HG03571 (cell line): ENCODE results near the gene KIF6.

Experiments
- ATAC-seq: cut with Tn5 transposase; IDR thresholded peaks from one replicate; pipeline ENCODE4 v1.9.1; 2021; ENCODE audit not compliant: unreplicated experiment

KIF6 gene

DNA sequence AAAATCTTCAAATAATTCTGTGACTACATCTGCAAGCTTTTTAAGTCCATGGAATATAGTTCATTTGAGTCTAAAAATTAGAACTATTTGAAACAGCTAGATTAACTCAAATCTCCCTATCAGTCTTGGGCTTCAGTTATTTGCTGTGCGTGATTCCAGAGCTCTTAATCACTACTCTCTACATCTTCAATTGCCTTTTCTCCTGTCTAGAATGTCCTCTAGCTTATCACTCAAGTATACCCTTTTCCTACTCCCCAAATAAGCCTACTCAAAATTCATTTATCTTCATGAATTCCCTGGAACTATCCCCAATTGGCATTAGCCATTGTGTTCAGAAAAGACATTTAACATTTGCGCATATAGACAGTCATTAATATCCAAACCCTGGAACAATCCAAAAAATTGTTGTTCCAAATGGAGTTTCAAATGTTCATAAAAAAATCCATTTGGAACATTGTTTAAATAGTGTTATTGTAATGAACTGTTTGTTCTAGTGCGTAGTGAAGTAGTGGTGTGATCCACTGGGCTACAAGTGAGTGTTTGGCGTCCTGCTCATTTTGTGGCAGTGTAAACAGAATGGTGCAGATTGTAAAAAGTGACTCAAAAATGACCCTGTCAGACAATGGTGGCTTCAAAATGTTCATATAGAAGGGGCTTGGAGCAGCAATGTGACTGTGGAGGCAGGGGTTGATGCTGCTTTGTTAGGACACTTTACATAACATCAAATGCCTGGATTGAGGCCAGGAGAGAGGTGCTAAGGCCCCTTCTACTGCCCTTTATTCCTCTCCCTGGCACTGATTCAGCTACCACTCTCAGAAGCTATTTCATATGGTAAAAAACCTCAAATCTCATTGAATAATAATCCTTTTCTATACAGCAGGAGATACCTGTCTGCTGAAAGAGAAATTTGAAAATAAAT lies 122.3 kb downstream of the KIF6 start:
- ATAC-seq, result no peak

DNA sequence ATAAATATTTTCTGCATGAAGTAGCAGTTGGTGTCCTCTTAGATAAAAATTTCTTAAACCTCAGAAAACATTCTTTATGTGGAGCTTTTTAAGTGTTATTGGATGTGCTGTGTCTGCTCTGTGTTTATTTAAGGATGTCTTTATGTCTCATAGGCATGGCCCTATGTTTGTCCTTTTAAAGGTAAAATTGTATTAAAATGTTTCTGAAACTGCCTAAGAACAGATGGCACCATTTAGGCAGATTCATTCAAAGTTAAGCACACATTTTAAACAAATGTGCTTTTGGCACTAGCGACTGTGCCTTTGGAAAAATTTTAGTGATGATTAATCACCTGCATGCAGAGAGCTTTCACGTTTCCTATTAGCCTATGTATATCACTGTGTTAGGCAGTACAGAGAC lies 125.2 kb downstream of the KIF6 start:
- no peak for ATAC-seq

DNA sequence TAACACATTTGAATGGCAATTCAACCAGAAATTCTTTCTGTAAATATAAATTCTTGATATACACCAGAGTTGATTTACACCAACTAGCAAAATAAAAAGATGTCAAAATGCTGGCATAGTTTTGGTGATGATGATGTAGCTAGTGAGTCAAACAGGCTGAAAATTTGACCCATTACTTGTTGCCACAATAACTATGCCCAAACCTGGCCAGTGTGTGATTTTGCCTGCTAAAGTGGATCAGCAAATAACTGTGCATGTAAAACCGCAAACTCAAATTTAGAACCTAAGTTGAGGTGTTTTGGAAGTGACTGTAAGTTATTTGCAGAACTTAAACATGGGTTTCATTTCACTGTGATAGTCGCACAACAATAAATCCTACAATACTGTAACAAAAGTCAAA lies 125.9 kb downstream of the KIF6 start:
- no peak for ATAC-seq

- no peak for ATAC-seq
Measured at GRCh38 chr6:39594285-39594684, 130.9 kb downstream of the KIF6 start.

- no peak for ATAC-seq
Measured at GRCh38 chr6:39593646-39594045, 131.6 kb downstream of the KIF6 start.

GRCh38 chr6:39590871-39591393 lies 134.3 kb downstream of the KIF6 start:
- no peak for ATAC-seq

GRCh38 chr6:39587080-39587479 lies 138.1 kb downstream of the KIF6 start:
- no peak for ATAC-seq

DNA sequence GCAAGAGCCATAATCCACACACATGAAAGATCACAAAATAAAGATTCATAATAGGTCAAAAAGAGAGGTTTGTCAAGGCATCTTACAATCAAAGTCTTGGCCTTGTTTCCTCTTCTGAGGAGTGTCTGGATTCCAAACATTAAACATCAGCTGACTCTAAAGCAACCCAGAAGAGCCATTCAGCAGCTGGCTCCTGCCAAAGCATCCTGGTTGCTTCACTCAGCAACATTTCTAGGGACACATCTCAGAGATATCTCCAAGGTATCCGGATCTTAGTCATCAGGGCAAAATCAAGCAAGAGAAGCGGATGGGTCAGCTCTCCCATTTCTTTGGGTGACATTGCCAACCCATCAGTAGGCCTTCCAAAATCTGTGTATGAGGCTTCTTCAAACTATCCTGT lies 139.6 kb downstream of the KIF6 start:
- no peak for ATAC-seq

GRCh38 chr6:39577446-39578165 lies 147.6 kb downstream of the KIF6 start:
- ATAC-seq, result no peak

DNA sequence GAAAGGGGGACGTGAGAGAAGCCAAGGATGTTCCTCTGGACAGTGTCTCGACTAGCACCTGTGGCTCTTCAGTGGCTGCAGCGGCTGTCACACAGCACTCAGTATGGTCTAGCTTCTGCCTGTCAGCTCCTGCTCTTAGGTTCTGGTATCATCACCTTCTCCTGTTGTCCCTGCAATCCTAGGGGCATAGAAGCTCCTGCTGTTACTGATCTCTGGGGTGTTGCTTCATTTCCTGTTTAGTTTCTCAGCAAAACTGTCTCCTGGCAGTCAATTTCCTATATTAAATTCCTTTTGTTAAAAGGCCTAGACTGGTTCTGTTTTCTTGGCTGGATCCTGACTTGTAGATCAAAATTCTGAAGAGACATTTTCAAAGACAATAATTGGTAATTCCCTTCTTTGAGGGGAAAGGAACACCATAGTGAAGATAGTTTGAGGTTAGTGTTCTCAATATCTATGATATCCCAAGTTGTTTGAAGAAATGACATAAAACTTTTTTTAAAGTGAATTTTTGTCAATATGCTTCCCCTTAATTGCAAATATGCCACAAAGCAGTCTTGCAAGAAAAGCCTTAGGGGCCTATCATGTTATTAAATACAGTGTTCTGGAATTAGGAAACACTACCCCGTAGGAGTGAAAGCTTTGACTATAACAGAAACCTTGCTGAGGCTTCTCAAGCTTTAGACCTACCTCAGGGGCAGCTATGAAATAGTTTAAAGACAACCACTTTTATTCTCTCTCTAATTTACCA lies 148.5 kb downstream of the KIF6 start:
- ATAC-seq, result no peak

DNA sequence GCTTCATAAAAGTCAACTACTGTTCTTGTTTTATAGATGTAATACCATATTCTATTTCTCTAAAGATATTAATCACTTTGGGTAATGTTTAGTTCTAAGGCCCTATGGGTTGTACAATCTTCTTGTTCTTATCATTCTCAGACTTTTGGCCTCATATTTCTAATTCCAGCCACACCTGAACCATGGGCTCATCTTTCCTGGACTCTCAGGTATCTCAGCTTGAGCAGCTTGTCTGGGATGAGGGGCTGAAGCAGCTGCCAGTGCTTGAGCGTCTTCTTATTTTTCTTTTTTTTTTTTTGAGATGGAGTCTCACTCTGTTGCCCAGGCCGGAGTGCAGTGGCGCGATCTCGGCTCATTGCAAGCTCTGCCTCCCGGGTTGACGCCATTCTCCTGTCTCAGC lies 150.2 kb downstream of the KIF6 start:
- no peak for ATAC-seq

DNA sequence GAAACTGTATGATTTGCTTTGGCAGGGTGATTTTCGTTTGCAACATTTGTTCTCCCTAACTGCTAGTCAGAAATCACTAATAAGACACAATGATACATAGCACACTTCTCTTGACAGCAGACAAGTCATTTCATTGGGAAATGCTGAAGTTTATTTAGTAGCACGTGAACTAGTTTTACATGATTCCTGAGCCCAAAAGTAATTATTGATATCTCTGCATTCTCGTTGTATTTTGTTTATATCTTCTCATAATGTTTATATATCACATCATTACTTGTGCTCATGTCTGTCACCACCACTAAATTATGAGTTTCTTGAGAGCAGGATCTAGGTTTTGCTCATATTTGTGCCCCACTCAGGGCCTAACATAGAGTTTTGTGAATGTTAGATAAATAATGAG lies 151.7 kb downstream of the KIF6 start:
- ATAC-seq, result no peak

DNA sequence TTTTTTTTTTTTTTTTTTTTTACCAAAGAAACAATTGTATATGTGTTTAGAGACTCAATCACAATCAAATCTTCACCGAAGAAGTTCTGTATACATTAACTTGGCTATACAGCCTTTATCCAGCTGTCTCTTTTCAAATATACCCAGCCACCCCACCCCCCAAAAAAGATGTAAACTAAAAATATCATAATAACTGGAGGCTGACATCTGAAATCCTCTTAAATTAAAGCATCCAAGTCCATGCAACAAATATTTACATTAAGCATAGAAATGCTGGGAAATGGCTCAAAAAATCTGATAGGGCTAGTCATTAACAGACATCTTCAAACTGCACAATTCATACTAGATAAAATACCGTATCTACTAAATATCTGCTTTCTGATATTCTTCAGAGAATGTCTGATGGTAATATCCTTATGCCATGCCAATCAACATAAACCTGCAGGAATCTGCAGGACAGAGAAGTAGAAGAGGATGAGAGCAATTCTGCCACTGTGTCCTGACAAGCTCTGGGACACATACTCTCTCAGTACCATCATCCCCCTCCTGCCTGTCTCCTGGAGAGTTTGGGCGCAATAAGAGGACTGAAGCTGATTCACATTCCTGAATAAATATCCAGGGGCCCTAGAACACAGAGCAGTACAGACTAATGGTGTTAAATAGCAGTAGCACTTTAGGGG lies 152.4 kb downstream of the KIF6 start:
- no peak for ATAC-seq

DNA sequence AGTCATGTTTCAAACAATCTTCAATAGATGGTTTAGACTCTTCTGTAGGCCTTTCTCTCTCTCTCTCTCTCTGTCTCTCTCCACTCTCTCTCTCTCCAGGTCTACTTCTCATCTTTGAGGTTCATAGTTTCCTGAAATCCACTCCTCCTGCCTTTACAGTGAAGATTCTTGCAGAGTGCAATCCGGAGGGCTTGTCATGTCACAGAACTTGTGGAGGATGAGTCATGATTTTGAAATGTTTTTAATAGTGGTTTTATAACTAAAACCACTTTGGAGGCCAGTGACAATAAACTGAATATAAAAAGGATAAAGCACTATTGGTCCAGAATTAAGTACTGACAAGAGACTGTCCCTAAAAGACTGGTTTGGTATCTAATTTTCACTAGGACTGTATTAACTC lies 156.3 kb downstream of the KIF6 start:
- no peak for ATAC-seq

DNA sequence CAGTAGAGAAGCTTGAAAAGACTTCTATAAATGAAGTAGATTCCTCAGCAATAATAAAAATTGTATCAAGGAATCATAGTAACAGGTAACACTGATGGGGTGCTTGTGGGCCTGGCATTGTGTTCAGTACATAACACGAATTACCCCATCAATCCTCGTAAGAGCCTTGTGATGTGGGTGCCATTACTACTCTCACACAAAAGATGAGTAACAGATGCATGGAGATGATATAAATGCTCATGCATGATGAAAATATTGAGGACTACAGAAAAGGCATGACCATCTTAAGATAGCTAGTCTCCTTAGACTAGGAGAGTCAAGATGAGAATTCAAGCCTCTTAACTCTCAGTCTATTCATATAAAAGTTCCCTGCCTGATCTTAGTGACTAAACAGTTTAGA lies 158.1 kb downstream of the KIF6 start:
- ATAC-seq, result no peak

GRCh38 chr6:39566456-39566855 lies 158.8 kb downstream of the KIF6 start:
- ATAC-seq, result no peak

DNA sequence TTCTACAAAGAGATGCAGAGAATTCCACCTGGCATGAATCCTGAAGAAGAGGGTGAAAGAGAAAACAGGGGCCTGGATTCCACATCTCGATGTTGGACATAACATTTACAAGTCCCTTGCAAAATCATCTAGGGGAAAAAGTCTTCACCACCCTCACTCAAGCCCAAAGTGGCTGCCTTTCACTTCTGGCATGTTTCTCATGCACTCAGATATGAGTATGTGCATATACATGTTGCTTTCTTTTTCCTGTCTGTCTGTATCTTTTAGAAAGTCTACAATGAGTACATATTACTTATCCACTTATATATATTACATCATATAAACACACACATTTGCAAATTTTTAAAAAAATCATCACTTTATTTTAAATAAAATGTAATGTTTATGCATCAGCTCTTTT lies 159.3 kb downstream of the KIF6 start:
- ATAC-seq, result no peak

GRCh38 chr6:39563566-39564311 lies 161.5 kb downstream of the KIF6 start:
- no peak for ATAC-seq

GRCh38 chr6:39561536-39562266 lies 163.5 kb downstream of the KIF6 start:
- ATAC-seq, result no peak
